MG63 (cell line): ENCODE results near the gene AURKAIP1. TPM values are rescaled to one million over a fixed set of nuclear protein-coding genes. Genes with fewer than 3 reads are reported as not detected.
A peak's percentile ranks its signal among the peaks of the same experiment; 100 is the strongest.

Experiments
- DNase-seq: peaks from one replicate; pipeline ENCODE4 v3.0.0-alpha.2; 2020
- H3K27me3 ChIP-seq: fragments of 250-450 bp; sonication (Bioruptor Pico); 2 replicates; pipeline ENCODE4 v1.5.1; 2020; ENCODE audit warnings: mild to moderate bottlenecking, moderate library complexity
- H3K36me3 ChIP-seq: fragments of 250-450 bp; sonication (Bioruptor Pico); 2 replicates; pipeline ENCODE4 v1.5.1; 2020; ENCODE audit warnings: mild to moderate bottlenecking, moderate library complexity
- H3K4me3 ChIP-seq: fragments of 250-450 bp; sonication (Bioruptor Pico); 2 replicates; pipeline ENCODE4 v1.5.1; 2020; ENCODE audit warnings: mild to moderate bottlenecking, moderate library complexity
- H3K9me3 ChIP-seq: fragments of 250-450 bp; sonication (Bioruptor Pico); 2 replicates; pipeline ENCODE4 v1.5.1; 2020; ENCODE audit warnings: mild to moderate bottlenecking, moderate library complexity
- total RNA-seq: library from RNA; depleted of rRNA; stranded (reverse); fragments of >200 nt; shearing (Covaris generic); gene quantifications from 2 replicates; pipeline ENCODE4 v1.2.3, GENCODE V29; 2014; ENCODE audit warnings: low replicate concordance

The AURKAIP1 gene
- total RNA-seq, 1 experiment from 2014 or later = 226 TPM

DNA sequence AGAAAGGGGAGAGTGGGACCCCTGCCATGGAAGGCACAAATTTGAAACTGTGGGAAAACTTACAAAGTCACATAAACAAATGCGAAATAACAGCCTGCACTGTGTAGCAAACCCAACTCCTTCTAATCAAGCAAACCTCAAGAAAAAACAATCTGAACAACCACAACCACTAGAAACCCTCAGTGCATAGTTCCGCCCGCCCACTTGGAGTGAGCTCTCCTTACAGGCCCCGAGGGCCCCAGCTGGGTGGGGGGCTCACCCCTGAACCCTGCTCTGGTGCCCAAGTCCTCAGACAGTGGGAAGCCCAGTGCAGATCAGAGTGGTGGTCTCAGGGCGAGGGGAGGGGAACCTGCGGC, 15.7 kb downstream of the AURKAIP1 start:
- Histone ChIP-seq H3K9me3 (no peaks in the 10 kb centered on the region), H3K36me3 (peaks cover 8% of the 10 kb centered on the region), H3K27me3 (no peaks in the 10 kb centered on the region), H3K4me3 (peak overlapping the region; percentile 91)
- DNase-seq = peak; percentile 59

DNA sequence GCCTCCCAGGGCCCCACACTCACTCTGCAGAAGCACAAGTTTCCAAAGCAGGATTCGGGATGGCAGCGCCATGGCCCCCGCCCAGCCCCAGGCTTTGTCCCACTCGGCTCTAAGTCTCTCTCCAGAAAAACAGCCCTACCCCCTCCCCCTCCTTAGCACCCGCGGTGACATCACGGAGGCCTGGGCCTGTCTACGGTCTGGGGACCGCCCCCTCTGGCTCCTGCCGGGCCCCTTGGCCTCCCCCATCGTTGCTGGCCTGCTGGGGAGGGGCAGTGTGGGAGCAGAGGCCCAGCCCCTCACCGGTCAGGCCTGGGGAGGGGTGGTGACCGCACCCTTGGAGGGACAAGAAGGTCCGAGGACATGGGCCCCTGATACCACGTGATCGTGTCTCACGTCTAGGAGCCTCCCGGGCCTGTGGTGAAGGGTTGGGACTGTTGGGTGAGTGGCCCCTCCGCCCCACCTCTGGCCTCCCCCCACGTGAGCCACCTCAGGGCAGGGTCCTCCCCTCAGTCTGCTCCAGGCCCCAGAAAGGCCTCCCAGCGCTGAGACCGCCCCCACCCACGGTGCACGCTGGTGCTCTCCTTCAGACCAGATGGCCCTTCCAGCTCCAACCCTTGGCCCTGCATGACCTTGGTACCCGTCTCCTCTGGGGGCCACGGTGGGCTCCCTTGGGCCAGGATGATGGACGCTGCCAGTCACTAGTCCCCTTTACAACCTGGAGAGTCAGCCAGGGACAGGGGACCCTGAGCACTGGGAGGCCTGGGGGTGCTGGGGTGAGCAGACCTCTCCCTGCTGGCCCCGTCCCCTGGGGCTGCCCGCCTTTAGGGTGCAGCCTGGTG, 16.4 kb downstream of the AURKAIP1 start, which contains the start of gene MXRA8:
Gene MXRA8 (minus strand): TSS at position 123 of the 839 bp plus-strand sequence. CDS start 51 bp downstream, at position 72.
- Histone ChIP-seq H3K27me3 (no peaks in the 10 kb centered on the region), H3K36me3 (peaks cover 14% of the 10 kb centered on the region), H3K9me3 (no peaks in the 10 kb centered on the region), H3K4me3 (peak within 1 kb of the TSS; percentile 91)
- DNase-seq = peak; percentile 99

DNA sequence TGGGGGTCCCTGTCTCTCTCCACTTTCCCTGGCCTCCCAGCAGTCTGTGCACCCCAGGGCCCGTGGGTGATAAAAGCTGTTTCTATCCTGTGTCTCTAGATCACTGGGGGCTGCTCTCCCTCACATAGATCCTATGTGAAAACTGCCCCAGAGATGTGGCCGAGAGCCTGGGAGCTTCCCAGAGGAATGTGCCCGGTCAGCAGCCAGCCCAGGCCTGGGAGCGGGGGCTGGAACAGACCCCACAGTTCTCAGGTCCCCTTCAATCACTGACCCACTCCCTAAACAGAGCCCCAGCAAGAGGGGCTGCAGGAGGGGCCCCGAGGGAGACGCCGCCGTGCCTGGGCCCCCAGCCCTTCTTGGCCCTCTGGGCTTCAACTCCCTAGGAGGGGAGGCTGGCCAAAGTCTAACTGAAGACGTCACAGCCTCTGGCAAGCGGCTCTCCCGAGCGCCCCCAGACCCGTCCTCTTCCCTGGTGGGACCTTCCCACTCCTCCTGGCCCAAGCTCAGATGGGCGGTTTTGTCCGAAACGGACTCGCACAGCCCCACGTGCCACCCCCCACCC, 17.1 kb downstream of the AURKAIP1 start:
- peak overlapping the region; percentile 91 for H3K4me3 ChIP-seq
- DNase-seq = no peak
- H3K27me3 ChIP-seq = no peaks in the 10 kb centered on the region
- no peaks in the 10 kb centered on the region for H3K9me3 ChIP-seq
- peaks cover 21% of the 10 kb centered on the region for H3K36me3 ChIP-seq

DNA sequence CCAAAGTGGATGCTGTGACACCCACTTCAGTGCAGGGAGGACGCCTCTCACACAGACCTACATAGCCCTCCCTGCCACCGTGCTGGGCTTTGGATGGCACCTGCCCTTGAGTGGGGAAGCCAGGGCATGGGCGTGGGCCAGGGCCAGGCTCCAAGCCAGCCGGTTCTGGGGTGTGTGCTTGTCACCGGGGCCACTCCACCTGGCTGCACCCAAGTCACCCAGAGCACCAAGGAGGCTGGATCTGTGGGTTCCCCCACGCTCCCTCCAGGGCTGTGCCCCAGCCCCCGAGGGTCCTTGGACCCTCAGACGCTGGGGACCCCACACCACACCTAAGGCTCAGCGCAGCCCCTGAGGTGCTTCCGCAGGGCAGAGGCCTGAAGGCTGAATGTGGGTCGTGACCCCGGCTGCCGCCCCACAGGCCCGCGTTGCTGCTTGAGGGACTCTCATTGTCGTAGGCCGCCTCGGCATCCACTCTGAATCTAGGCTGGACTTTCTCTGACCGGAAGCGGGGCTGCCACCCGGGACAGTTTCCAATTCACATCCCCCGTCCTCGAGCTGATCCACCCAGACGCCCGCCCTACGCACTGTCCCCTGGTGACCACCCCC, 18.1 kb downstream of the AURKAIP1 start:
- H3K36me3 ChIP-seq = peaks cover 30% of the 10 kb centered on the region
- peak; percentile 50 for DNase-seq
- H3K27me3 ChIP-seq = no peaks in the 10 kb centered on the region
- peak overlapping the region; percentile 91 for H3K4me3 ChIP-seq
- H3K9me3 ChIP-seq = no peaks in the 10 kb centered on the region

DNA sequence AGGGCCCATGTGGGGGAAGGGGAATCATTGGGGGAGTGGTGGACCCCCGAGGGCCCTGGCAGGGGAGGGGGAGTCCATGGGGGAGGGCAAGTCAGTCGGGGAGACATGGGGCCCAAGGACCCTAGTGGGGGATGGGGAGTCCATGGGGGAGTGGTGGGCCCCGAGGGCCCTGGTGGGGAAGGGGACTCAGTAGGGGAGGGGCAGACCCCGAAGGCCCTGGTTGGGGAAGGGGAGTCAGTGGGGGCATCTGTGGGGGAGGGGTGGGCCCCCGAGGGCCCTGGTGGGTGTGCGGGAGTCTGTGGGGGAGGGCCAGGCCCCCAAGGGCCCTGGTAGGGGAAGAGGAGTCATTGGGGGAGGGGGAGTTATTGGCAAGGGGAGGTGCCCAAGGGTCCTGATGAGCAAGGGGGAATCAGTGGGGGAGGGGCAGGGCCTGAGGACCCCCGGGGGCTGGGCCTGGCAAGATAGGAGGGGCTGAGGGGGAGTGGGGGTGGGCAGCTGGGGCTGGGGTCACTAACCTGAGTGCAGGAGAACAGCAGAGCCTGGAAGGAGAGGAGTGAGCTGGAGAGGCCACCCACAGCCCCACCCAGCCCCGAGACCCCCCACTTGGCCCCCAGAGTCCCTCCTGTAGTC, 18.7 kb downstream of the AURKAIP1 start:
- Histone ChIP-seq H3K9me3 (no peaks in the 10 kb centered on the region), H3K27me3 (no peaks in the 10 kb centered on the region), H3K36me3 (peaks cover 32% of the 10 kb centered on the region), H3K4me3 (peak overlapping the region; percentile 91)
- no peak for DNase-seq

DNA sequence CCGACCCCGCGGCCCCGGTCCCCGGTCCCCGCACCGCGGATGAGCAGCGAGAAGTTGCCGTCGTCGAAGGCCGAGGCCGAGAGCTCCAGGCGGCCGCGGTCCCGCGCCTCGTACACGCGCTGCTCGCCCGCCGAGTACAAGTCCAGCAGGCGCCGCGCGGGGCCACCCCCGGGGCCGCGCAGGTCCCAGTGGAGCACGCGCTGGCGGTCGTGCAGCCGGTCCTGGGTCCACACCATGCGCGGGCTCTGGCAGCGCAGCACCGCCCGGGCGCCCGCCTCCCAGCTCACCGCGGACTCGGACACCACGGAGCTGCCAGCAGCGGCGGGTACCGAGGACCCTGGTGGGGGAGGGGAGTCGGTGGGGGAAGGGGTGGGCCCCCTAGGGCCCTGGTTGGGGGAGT, 19.6 kb downstream of the AURKAIP1 start:
- Histone ChIP-seq H3K36me3 (peaks cover 32% of the 10 kb centered on the region), H3K4me3 (peak overlapping the region; percentile 24; the same call in 1 of the 2 replicates), H3K27me3 (no peaks in the 10 kb centered on the region), H3K9me3 (no peaks in the 10 kb centered on the region)
- DNase-seq = peak; percentile 58

DNA sequence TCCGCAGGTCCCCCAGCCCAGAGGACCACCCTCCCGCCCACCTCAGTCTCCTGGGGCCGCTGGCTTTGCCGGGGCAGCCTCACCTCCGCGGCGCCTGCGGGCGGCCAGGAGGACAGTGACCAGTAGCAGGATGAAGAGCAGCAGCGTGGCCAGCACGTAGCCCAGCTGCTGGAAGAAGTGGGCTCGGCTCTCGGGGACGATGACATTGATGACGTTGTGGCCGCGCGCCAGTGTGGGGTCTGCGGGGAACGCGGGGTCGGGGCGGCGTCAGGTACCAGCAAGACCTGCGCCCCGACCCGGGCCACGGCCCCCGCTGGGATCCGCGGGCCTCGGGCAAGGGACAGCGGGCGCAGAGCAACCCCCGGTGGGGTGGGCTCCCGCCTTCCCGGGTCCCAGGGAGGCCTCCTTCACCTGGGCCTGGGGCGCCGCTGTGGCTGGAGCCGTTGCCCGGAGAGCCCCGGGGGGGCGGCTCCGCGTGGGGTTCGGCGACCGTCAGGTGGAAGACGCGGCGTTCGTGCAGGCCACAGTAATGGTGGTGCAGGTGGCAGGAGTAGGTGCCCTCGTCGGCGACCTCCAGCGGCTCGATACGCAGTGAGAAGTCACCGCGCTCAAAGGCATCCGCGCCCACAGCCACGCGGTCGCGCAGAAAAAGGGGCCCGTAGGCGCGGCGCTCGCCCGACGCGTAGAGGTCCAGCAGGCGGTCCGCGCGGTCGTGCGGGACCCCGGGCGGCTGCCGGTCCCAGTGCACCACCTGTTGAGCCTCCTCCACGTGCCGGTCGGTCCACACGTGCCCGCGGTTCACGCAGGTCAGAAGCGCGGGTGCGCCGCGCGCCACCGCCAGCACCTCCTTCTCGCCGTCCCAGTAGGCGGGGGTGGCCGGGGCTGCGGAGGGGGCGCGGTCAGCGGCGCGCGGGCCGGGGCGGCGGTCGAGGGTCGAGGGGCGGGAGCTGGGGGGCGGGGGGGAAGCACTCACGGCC, 20.4 kb downstream of the AURKAIP1 start:
- Histone ChIP-seq H3K4me3 (no peak overlapping the region), H3K9me3 (no peaks in the 10 kb centered on the region), H3K36me3 (peaks cover 32% of the 10 kb centered on the region), H3K27me3 (no peaks in the 10 kb centered on the region)
- DNase-seq = no peak

DNA sequence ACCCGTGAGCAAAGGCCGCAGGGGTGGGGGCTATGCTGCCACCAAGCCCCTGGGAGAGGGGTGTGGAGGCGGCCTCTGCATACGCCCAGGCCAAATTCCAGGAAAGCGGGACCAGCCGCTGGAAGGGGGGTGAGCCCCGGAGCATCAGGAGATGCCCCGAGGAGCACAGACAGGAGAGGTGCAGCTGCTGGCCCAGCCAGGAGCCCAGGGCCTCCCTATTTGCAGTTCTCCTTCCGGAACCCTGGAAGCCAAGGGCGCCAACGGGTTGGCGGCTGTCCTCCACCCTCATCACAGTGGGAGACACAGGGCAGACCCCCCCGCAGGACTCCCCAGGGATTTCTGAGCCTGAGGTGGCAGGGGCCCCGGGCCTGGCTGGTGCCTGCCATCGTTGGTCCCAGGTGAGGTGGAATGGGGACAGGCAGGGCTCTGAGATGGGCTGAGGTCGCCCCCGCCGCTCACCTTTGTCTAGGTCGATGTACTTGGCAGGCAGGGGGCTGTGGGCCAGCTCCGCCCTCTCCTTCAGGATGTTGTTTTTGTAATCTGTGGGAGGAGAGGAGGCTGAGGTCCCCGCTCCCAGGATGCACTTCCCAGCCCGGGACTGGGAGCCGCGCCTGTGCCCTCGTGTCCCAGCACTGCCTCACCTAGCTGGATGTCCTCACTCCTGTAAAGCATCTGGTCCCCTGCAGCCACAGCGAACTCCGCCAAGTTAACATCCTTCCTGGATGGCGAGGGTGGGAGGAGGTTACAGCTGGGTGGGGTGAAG, 21.4 kb downstream of the AURKAIP1 start:
- no peak for DNase-seq
- Histone ChIP-seq H3K4me3 (no peak overlapping the region), H3K9me3 (no peaks in the 10 kb centered on the region), H3K27me3 (no peaks in the 10 kb centered on the region), H3K36me3 (peaks cover 32% of the 10 kb centered on the region)

DNA sequence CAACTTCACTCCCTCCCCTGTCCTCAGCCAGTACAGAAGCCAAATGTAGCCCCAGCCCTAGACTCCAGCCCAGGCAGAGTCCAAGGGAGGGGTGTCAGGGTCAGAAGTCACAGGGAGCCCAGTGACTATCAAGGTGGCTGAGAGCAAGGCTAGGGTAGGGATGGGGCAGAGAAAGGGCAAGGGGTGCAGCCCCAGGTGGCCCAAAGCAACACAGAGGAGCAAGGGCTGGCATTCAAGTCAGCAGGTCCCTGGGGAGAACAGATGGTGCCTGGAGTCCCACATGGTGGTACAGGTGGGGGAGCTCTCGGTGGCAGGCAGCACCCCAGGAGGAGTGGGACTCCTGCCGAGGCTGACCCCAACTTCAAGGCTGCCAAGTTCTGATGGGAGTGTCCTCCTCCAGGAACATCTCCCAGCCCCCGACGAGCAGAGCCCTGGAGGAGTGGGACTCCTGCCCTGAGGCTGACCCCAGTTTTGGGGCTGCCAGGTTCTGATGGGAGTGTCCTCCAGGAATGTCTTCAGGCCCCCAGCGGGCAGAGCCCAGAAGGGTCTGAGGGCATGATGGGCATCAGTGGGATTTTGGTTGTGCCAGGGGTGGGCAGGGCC, 22.1 kb downstream of the AURKAIP1 start:
- peaks cover 35% of the 10 kb centered on the region for H3K36me3 ChIP-seq
- H3K27me3 ChIP-seq = no peaks in the 10 kb centered on the region
- no peaks in the 10 kb centered on the region for H3K9me3 ChIP-seq
- no peak overlapping the region for H3K4me3 ChIP-seq
- DNase-seq = no peak

DNA sequence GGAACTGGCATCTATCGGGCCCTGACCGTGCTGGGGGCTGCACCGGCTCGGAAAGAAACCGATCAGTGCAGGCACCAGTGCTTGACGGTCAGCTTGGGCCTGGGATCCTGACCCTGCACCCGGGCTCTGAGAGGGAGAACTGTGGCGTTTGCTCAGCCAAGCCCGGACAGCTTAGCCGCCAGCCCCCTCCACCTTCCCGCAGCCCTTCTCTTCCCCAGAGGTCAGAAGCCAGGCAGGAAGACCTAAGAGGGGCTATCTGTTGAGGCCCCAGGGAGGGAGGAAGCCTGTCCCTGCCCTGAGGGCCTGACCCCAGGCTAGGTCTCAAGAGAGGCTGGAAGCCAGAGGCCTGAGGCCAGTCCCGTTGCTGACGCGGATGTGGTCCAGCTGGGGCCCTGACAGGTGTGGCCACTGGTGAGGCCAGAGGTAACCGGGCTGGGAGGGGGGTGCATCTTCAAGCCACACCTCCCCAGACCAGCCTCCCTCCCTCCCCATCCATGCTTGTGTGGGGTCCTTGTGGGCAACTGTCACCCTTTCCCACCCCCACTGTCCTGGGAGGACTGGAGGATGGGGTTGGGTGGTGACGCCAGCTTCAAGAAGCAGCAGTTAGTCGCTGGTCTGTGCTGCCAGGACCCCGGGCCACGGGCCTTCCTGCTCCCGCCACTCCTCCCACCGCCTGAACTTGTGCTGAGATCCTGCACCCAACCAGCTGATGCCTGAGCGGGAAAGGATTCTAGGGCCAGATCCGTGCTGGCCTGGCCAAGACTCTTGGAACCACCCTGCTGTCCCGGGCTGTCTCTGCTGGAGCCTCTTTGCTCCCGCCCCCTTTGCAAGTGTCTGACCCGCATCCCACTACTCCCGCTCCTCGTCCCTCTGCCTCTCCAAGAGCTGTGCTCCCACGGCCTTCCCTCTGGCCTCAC, 23.2 kb downstream of the AURKAIP1 start:
- H3K36me3 ChIP-seq = peaks cover 32% of the 10 kb centered on the region
- H3K4me3 ChIP-seq = peak overlapping the region; percentile 10
- H3K27me3 ChIP-seq = no peaks in the 10 kb centered on the region
- H3K9me3 ChIP-seq = no peaks in the 10 kb centered on the region
- DNase-seq = peak; percentile 76

DNA sequence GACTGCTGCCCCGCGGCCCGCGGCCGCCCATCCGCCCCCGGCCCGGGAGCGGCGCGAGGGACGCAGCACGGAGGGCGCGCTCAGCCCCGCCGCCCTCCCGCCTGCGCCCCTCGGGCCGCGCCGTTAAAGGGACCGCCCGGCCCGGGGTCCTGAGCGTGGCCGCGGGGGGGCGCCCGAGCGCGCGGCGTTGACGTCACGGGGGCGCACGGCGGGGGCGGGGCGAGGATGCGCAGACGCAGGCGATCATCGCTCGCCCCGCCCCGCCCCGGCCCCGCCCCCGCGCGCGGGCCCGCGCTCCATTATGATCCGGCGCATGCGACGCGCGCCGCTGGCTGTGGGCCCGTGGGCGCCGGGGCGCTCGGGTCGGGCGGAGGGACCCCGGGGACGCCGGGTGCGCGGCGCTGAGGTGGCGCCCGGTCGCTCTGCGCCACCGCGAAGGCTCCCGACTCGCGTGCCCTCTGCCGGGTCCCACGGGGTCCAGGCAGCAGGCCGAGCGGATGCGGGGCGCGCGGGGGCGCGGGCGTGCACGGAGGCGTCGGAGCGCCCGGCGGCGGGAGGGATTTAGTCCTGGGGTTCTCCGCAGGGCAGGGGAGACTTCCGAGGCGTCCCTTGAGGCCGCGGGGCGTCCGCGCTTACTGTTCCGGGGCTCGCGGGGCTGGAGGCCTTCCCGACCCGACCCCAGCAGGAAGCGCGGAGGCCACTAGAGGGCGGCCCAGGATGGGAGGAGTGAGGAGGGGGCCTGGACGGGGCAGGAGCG, 25.6 kb downstream of the AURKAIP1 start, which contains the start of gene DVL1:
Gene DVL1 (minus strand): TSS at position 163 of the 757 bp plus-strand sequence. CDS start 353 bp downstream, outside the sequence.
- H3K4me3 ChIP-seq = peak within 1 kb of the TSS; percentile 66
- H3K36me3 ChIP-seq = peaks cover 43% of the 10 kb centered on the region
- peak; percentile 74 for DNase-seq
- no peaks in the 10 kb centered on the region for H3K27me3 ChIP-seq
- H3K9me3 ChIP-seq = no peaks in the 10 kb centered on the region

DNA sequence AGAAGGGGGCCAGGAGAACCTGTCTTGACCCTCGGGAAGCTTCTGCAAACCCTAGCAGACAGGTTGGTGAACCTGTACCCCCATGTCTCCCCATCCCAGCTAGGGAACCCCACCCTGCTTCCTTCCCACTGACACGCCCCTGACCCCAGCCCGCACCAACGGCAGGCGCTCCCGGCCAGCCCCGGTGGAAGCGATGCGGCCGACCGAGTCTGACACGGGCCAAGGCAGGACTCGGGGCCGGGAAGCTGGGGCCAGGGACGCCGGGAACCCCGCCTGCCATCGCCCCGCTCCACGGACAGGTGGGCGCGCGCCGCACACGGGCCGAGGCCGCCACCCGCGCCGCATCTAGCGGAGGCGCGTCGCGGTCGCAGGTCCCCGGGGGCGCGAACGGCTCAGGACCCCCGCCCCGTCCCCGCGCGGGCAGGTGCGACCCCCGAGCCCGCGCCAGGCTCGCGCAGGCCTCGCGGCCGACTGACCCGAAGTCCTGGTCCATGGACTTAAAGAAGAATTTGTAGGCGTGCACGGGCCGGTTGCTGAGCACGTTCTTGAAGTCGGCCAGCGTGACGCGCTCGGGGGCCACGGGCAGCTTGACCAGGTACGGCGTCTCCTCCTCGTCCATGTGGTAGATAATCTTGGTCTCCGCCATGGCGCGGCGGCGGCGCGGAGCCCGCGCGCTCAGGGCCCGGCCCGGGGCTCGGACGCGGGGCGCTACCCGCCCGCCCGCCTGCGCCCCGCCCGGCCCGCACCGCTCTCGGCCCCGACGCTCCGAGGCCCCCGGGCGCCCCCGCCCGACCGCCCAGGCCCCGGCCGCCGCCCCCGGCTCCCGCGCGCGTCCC, 26.4 kb downstream of the AURKAIP1 start:
- Histone ChIP-seq H3K9me3 (no peaks in the 10 kb centered on the region), H3K27me3 (no peaks in the 10 kb centered on the region), H3K4me3 (peak overlapping the region; percentile 66), H3K36me3 (peaks cover 37% of the 10 kb centered on the region)
- DNase-seq = no peak
